GM12891 (cell line): ENCODE measurements around the gene RUFY3.
"Not testable (repeated sequence)": the region's sequence is repeated elsewhere in the genome, so short reads cannot be mapped to it uniquely, and the experiment has no call there.

ENCODE experiments used
- DNase-seq: peaks from one replicate; pipeline ENCODE4 v3.0.0; 2011; ENCODE audit warnings: low spot score; ENCODE audit not compliant: insufficient read length
- FAIRE-seq: peaks from 2 replicates; lab custom pipeline; 2011; peaks lifted over from hg19 to GRCh38; lab: Jason Lieb, UNC
- PAX5 ChIP-seq: IDR thresholded peaks from 2 replicates; pipeline ENCODE4 v1.6.1; 2011; ENCODE audit warnings: low read length, moderate library complexity, mild to moderate bottlenecking; ENCODE audit not compliant: insufficient read depth, severe bottlenecking
- POLR2A ChIP-seq: IDR thresholded peaks from 2 replicates; pipeline ENCODE4 v1.6.1; 2011; ENCODE audit warnings: low read depth, low read length, control low read depth
- POLR2AphosphoS5 ChIP-seq: IDR thresholded peaks from 2 replicates; pipeline ENCODE4 v1.6.1; 2011; ENCODE audit warnings: low read depth, low read length, control low read depth
- POU2F2 ChIP-seq: IDR thresholded peaks from 2 replicates; pipeline ENCODE4 v1.6.1; 2011; ENCODE audit warnings: low read depth, mild to moderate bottlenecking, control low read depth, low read length, moderate library complexity
- SPI1 ChIP-seq: IDR thresholded peaks from 2 replicates; pipeline ENCODE4 v1.6.1; 2011; ENCODE audit warnings: low read depth, low read length, control low read depth
- TAF1 ChIP-seq: IDR thresholded peaks from 2 replicates; pipeline ENCODE4 v1.6.1; 2011; ENCODE audit warnings: low read depth, low read length, control low read depth

The RUFY3 gene

GRCh38 chr4:70734168-70734954 lies 12.6 kb downstream of the RUFY3 start:
- FAIRE-seq (peak; percentile 99), DNase-seq (peak; percentile 25)
- no peak for TF ChIP-seq POLR2AphosphoS5
- TF ChIP-seq PAX5 = no peak
- TF ChIP-seq SPI1 = peak; percentile 57
- no peak for TF ChIP-seq TAF1
- TF ChIP-seq POU2F2 = peak; percentile 73
- no peak for TF ChIP-seq POLR2A

- FAIRE-seq (no peak), DNase-seq (no peak)
- TF ChIP-seq TAF1 = no peak
- TF ChIP-seq POU2F2 = no peak
- TF ChIP-seq POLR2A = no peak
- no peak for TF ChIP-seq PAX5
These were observed 13.2 kb downstream of the RUFY3 start for GRCh38 chr4:70734971-70735370.

GRCh38 chr4:70735915-70736314 lies 14.2 kb downstream of the RUFY3 start:
- not testable (repeated sequence) for DNase-seq
- FAIRE-seq = peak; percentile 72

- DNase-seq (no peak), FAIRE-seq (peak; percentile 5)
- TF ChIP-seq PAX5 = no peak
- no peak for TF ChIP-seq POU2F2
- TF ChIP-seq POLR2A = no peak
- no peak for TF ChIP-seq TAF1
- no peak for TF ChIP-seq POLR2AphosphoS5
- no peak for TF ChIP-seq SPI1
These were observed 15.2 kb downstream of the RUFY3 start for GRCh38 chr4:70737006-70737405.

GRCh38 chr4:70737409-70737808 lies 15.6 kb downstream of the RUFY3 start:
- no peak for TF ChIP-seq SPI1
- no peak for TF ChIP-seq TAF1
- no peak for TF ChIP-seq PAX5
- TF ChIP-seq POLR2AphosphoS5 = no peak
- no peak for TF ChIP-seq POLR2A
- no peak for TF ChIP-seq POU2F2
- no peak for DNase-seq
- FAIRE-seq = peak; percentile 9

GRCh38 chr4:70739496-70740337 lies 18.0 kb downstream of the RUFY3 start:
- FAIRE-seq (no peak), DNase-seq (no peak)

DNA sequence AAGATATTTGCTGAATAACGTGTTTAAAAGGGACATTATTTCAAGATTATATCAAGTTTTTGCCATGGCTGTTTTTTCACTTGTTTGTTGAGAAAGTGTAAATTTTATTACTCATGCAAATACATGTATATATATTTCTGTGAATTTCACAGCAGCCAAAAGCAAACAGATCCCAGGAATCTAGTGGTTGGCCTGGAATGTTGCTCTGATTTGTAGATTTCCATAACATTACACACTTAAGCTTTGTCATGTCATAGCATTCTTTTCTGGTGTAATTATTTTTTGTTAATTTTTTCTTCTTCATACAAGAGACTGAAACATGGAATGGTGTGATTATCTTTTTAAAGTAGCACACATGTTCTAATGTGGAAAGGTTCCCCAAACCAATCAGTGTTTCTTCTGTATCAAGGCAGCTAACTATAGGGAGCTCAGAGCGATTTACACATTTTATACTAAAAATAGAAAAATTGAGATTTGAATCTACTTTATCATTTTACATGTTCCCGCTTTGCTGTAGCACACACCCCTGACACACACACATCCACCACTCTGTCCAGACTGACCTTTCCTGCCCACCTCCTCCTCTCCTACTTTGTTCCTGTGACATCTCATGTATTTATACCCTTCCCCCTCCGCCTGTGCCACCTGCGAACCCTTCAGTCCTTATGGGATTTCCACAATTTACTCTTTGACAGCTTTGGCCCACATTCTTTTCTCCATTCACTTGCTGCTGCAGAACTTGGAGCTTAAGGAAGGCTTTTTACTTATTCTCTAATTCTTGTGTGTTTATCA lies 20.3 kb downstream of the RUFY3 start:
- DNase-seq (no peak), FAIRE-seq (no peak)
- no peak for TF ChIP-seq POU2F2
- no peak for TF ChIP-seq POLR2AphosphoS5
- TF ChIP-seq PAX5 = no peak
- no peak for TF ChIP-seq SPI1
- no peak for TF ChIP-seq POLR2A
- no peak for TF ChIP-seq TAF1

More at GRCh38 chr4:70739496-70740337, 18.0 kb downstream of the RUFY3 start:
- TF ChIP-seq POLR2AphosphoS5 (no peak), POU2F2 (no peak), SPI1 (no peak), TAF1 (no peak), PAX5 (no peak), POLR2A (no peak)

DNA sequence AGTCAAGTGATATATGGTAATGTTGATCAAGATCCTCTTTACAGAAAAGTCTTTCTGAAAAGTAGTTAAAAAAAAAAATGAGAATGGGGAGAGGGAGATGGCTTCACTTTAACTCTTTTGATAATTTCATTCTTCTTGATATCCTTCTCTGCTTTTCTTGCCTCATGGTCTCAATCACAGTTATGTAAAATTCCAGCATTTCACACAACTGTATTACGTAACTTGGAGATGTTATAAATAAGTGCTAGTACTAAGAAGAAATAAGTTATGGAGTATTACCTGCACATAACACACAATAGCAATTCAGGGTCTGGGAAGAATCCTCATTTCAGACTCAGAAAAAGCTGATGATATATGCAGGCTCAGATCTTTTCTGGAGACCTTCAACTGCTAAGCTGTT lies 22.0 kb downstream of the RUFY3 start:
- FAIRE-seq = no peak
- no peak for TF ChIP-seq POU2F2
- no peak for TF ChIP-seq POLR2A
- no peak for TF ChIP-seq POLR2AphosphoS5
- TF ChIP-seq SPI1 = no peak
- no peak for TF ChIP-seq PAX5
- no peak for DNase-seq

GRCh38 chr4:70746179-70746839 lies 24.5 kb downstream of the RUFY3 start:
- FAIRE-seq (no peak), DNase-seq (no peak)
- no peak for TF ChIP-seq TAF1
